Neural crest cell (in vitro differentiated cells): ENCODE data around the gene GAPVD1. TPM values are rescaled to one million over a fixed set of nuclear protein-coding genes. Genes with fewer than 3 reads are reported as not detected.
A peak's percentile ranks its signal among the peaks of the same experiment; 100 is the strongest.
"Not testable (repeated sequence)": the region's sequence is repeated elsewhere in the genome, so short reads cannot be mapped to it uniquely, and the experiment has no call there.

Experiments used
- DNase-seq: peaks from one replicate; pipeline ENCODE4 v3.0.0; 2021; ENCODE audit warnings: low read depth, mixed read lengths, low spot score
- H3K27ac Mint-ChIP-seq: one replicate; pipeline ENCODE4 v1.8.0; 2021; ENCODE audit warnings: mild to moderate bottlenecking, mixed read lengths; ENCODE audit not compliant: unreplicated experiment
- H3K27me3 Mint-ChIP-seq: 2 replicates; pipeline ENCODE4 v1.8.0; 2021; ENCODE audit warnings: low read depth, mild to moderate bottlenecking, mixed read lengths
- H3K36me3 Mint-ChIP-seq: 2 replicates; pipeline ENCODE4 v1.8.0; 2021; ENCODE audit warnings: low read depth, mild to moderate bottlenecking, mixed read lengths
- H3K4me1 Mint-ChIP-seq: 2 replicates; pipeline ENCODE4 v1.8.0; 2021; ENCODE audit warnings: mixed read lengths
- H3K4me3 Mint-ChIP-seq: one replicate; pipeline ENCODE4 v1.8.0; 2021; ENCODE audit warnings: mild to moderate bottlenecking, mixed read lengths
- H3K9me3 Mint-ChIP-seq: 2 replicates; pipeline ENCODE4 v1.8.0; 2021; ENCODE audit warnings: mixed read lengths
- total RNA-seq: library from RNA; stranded (reverse); gene quantifications from 2 replicates; pipeline ENCODE4 v1.2.1, GENCODE V29; 2021
- TF ChIP-seq, protein P1 (sequence below): fragments of 200-600 bp; sonication (generic); conservative IDR thresholded peaks from 2 replicates; pipeline ENCODE4 v1.5.0; 2021; ENCODE audit warnings: antibody characterized with exemption, mild to moderate bottlenecking

Gene GAPVD1
- total RNA-seq, 1 donor from 2014 or later, result 41.3 TPM

- DNase-seq, result no peak
- H3K4me1 Mint-ChIP-seq, result peaks cover 27% of the 10 kb centered on the region
- TF ChIP-seq, protein P1, sequence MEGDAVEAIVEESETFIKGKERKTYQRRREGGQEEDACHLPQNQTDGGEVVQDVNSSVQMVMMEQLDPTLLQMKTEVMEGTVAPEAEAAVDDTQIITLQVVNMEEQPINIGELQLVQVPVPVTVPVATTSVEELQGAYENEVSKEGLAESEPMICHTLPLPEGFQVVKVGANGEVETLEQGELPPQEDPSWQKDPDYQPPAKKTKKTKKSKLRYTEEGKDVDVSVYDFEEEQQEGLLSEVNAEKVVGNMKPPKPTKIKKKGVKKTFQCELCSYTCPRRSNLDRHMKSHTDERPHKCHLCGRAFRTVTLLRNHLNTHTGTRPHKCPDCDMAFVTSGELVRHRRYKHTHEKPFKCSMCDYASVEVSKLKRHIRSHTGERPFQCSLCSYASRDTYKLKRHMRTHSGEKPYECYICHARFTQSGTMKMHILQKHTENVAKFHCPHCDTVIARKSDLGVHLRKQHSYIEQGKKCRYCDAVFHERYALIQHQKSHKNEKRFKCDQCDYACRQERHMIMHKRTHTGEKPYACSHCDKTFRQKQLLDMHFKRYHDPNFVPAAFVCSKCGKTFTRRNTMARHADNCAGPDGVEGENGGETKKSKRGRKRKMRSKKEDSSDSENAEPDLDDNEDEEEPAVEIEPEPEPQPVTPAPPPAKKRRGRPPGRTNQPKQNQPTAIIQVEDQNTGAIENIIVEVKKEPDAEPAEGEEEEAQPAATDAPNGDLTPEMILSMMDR, result no peak
- no peak overlapping the region for H3K27ac Mint-ChIP-seq
- H3K9me3 Mint-ChIP-seq, result no peaks in the 10 kb centered on the region
- H3K36me3 Mint-ChIP-seq, result peaks cover 2% of the 10 kb centered on the region
- H3K4me3 Mint-ChIP-seq, result peak overlapping the region; percentile 38
- no peaks in the 10 kb centered on the region for H3K27me3 Mint-ChIP-seq
These were observed 2.6 kb upstream of the GAPVD1 start for GRCh38 chr9:125258832-125259534.

- Mint-ChIP-seq H3K27ac (peak overlapping the region; percentile 96), H3K4me3 (peak overlapping the region; percentile 99), H3K4me1 (peaks cover 27% of the 10 kb centered on the region), H3K27me3 (no peaks in the 10 kb centered on the region), H3K9me3 (no peaks in the 10 kb centered on the region), H3K36me3 (peaks cover 2% of the 10 kb centered on the region)
- TF ChIP-seq, protein P1, result no peak
- DNase-seq, result no peak
These were observed 1.1 kb upstream of the GAPVD1 start for GRCh38 chr9:125260561-125260960.

DNA sequence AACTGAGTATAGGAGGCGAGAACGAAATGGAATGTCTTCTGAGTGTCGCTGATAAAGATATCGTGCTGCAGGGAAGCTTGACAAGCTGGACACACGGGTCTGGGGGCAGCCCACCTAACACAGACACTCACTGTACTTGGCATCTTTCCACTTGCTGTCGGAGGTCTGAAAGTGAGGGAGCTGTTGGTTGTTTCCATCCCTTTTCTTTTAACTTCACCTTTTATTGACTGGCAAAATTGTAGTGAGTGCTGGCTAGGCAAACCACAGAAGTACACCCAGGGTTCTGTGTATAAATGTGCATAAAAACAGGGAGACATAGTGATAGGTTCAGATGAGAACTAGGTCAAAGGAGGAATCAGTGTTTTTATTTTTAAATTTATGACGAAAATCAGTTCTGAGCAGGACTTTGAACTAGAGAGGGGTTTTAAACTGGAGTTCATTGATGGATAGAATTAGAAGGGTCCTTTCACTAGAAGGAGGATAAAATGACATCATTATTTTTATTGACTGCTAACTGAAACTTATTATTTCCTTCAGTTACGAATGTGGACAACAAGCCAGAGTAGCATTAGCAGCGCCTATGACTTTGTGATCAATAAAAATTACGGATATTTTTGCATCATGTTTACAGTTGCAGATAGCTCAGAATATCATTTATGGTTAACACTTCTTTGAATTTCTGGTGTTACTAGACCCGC lies 817 bp downstream of the GAPVD1 start:
- DNase-seq, result no peak
- peak overlapping the region; percentile 99 for H3K4me3 Mint-ChIP-seq
- no peaks in the 10 kb centered on the region for H3K9me3 Mint-ChIP-seq
- peak overlapping the region; percentile 93 for H3K27ac Mint-ChIP-seq
- no peaks in the 10 kb centered on the region for H3K27me3 Mint-ChIP-seq
- H3K4me1 Mint-ChIP-seq, result peaks cover 27% of the 10 kb centered on the region
- TF ChIP-seq, protein P1, result no peak
- H3K36me3 Mint-ChIP-seq, result peaks cover 2% of the 10 kb centered on the region

DNA sequence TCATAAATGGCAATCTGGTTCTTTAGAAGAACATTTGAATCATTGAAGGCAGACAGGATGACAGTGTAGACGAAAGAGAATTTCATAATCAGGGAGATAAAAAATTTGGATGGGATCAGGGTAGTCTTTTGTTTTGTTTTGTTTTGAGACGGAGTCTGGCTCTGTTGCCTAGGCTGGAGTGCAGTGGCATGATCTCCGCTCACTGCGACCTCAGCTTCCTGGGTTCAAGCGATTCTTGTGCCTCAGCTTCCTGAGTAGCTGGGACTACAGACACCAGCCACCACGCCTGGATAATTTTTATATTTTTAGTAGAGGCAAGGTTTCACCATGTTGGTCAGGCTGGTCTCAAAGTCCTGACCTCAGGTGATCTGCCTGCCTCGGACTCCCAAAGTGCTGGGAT lies 2.4 kb downstream of the GAPVD1 start:
- H3K9me3 Mint-ChIP-seq, DNase-seq, H3K27me3 Mint-ChIP-seq, H3K36me3 Mint-ChIP-seq, H3K27ac Mint-ChIP-seq: not testable (repeated sequence)
- Mint-ChIP-seq H3K4me1 (peaks cover 27% of the 10 kb centered on the region), H3K4me3 (peak overlapping the region; percentile 76)

DNA sequence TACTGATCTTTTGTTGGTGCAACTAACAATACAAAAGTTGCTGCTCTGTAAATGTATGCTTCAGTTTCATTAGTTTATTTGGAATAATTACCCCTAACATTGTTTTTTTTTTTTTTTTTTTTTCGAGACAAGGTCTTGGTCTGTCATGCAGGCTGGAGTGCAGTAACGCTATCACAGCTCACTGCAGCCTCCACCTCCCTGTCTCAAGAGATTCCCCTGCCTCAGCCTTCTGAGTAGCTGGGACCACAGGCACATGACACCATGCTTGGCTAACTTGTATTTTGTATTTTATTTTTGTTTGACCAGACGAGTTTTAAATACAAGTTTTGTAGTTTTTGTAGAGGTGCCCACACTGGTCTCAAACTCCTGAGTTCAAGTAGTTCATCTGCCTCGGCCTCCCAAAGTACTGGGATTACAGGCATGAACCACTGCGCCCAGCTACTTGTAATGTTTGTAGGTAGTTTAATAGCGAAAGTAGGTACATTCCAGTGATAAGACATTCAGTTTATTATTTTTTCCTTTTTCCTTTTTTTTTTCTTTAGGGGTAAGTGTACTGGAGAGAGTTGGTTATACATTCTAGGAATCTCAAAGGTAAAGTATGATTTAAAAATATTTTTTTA lies 6.9 kb downstream of the GAPVD1 start:
- TF ChIP-seq, protein P1, result no peak
- DNase-seq, result no peak
- peak overlapping the region; percentile 12 for H3K27ac Mint-ChIP-seq
- H3K4me3 Mint-ChIP-seq, result no peak overlapping the region
- H3K36me3 Mint-ChIP-seq, result no peaks in the 10 kb centered on the region
- H3K9me3 Mint-ChIP-seq, result no peaks in the 10 kb centered on the region
- peaks cover 3% of the 10 kb centered on the region for H3K4me1 Mint-ChIP-seq
- no peaks in the 10 kb centered on the region for H3K27me3 Mint-ChIP-seq

DNA sequence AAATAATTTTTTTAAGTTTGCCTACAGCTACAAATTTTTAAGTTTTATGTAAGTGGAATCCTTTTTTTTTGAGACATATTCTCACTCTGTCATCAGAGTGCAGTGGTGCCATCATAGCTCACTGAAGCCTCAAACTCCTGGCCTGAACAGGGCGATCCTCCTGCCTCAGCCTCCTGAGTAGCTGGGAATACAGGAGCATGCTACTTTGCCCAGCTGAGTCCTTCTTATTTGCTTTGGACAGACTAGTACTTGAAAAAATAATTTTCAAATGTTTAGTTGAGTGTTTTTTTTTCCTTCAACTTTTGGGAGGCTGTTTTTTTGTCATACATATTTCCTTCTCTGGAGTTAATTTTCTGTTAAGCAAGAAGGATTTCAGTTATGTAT lies 7.4 kb downstream of the GAPVD1 start:
- Mint-ChIP-seq H3K27me3 (no peaks in the 10 kb centered on the region), H3K4me3 (no peak overlapping the region), H3K9me3 (no peaks in the 10 kb centered on the region), H3K27ac (no peak overlapping the region), H3K36me3 (no peaks in the 10 kb centered on the region), H3K4me1 (no peaks in the 10 kb centered on the region)
- TF ChIP-seq, protein P1, result no peak
- DNase-seq, result no peak
